Activated B cell treated with CpG ODN at 0.5 μM for 24 hours (primary cell): Measurements from ENCODE around the gene DMRTC2. TPM values are rescaled to one million over a fixed set of nuclear protein-coding genes. Genes with fewer than 3 reads are reported as not detected.

Experiments
- ATAC-seq: fragments of 200-7000 bp; cut with Tn5 transposase; one replicate; pipeline ENCODE4 v1.10.0; 2021; ENCODE audit warnings: low read depth, mild to moderate bottlenecking, moderate library complexity
- CTCF ChIA-PET: fragments of 350-600 bp; sonication (Branson Sonifier 250); formaldehyde crosslinking; loops from one replicate; lab custom pipeline; 2021; ENCODE audit warnings: antibody characterized with exemption; lab: Charles Lee
- POLR2A ChIA-PET: fragments of 350-600 bp; sonication (Branson Sonifier 250); formaldehyde crosslinking; loops from one replicate; lab custom pipeline; 2021; ENCODE audit warnings: antibody characterized with exemption; lab: Charles Lee
- DNase-seq: peaks from one replicate; pipeline ENCODE4 v3.0.0; 2022
- H3K27ac Mint-ChIP-seq: one replicate; pipeline ENCODE4 v1.8.0; 2020; ENCODE audit warnings: mixed read lengths
- H3K27me3 Mint-ChIP-seq: one replicate; pipeline ENCODE4 v1.8.0; 2021; ENCODE audit warnings: mixed read lengths
- H3K36me3 Mint-ChIP-seq: one replicate; pipeline ENCODE4 v1.8.0; 2021; ENCODE audit warnings: low read depth, mixed read lengths
- H3K4me1 Mint-ChIP-seq: one replicate; pipeline ENCODE4 v1.8.0; 2021; ENCODE audit warnings: mixed read lengths
- H3K4me3 Mint-ChIP-seq: one replicate; pipeline ENCODE4 v1.8.0; 2020; ENCODE audit warnings: mild to moderate bottlenecking, mixed read lengths
- H3K9me3 Mint-ChIP-seq: one replicate; pipeline ENCODE4 v1.8.0; 2020; ENCODE audit warnings: mixed read lengths
- CTCF ChIP-seq: fragments of 200-600 bp; IDR thresholded peaks from one replicate; pipeline ENCODE4 v1.8.0; 2022; ENCODE audit warnings: antibody characterized with exemption, mild to moderate bottlenecking
- intact Hi-C: fragments of 100-400 bp; cut with micrococcal nuclease; formaldehyde crosslinking; loops from one replicate; pipeline ENCODE4 v1.15.1; 2024
- total RNA-seq: library from RNA; stranded (reverse); gene quantifications from 2 replicates; pipeline ENCODE4 v1.2.3, GENCODE V29; 2022

The DMRTC2 gene
- total RNA-seq, 1 donor from 2014 or later, result not detected

DNA sequence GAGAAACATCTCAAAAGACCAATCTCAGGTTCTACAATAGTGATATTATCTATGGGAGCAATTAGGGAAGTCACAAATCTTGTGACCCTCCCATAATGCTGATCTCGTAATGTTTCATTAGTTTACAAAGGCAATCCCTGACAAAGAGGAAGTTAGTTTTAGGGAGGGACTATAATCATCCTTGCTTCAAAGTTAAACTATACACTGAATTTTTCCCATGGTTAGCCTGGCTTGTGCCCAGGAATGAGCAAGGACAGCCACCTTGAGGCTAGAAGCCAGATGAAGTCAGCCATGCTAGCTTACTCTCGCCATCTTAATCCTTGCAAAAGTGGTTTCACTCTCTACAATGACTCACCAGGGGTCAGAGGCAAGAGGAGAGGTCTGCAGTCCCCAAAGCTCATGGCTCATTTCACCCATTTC, 43.0 kb upstream of the DMRTC2 start:
- Mint-ChIP-seq H3K27ac (peak overlapping the region; percentile 79), H3K27me3 (no peaks in the 10 kb centered on the region), H3K4me1 (peaks cover 48% of the 10 kb centered on the region), H3K9me3 (no peaks in the 10 kb centered on the region), H3K4me3 (peak overlapping the region; percentile 28), H3K36me3 (no peaks in the 10 kb centered on the region)
- POLR2A ChIA-PET, result interaction anchor here (0.8 kb wide), 1 partner anchor 10 kb away, joined by 3 read pairs; no protein-coding TSS in a partner anchor
- ATAC-seq, result peak; percentile 71
- CTCF ChIA-PET, result interaction anchor here (1.1 to 5.8 kb wide), 4 partner anchors 8 to 48 kb away, joined by 5 to 29 read pairs (median 12); no protein-coding TSS in a partner anchor
- DNase-seq, result no peak
- intact Hi-C loops, result no loop called here
- TF ChIP-seq CTCF, result no peak

DNA sequence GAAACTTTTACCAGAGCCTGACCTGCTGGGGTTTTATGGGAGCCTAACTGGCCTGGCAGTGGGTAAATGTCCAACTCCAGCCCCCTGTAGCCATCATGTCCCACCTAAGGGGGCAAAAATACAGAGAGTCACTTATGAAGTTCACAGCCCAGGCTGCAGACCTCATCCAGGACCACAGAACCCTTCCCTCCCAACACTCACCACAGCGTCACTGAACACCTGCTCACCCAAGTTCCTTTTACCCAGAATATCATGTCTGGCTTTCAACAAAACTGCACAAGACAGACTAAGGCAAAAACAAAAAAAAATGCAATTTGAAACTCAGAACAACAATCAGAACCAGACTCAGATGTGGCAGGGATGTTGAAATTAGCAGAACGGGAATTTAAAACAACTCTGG, 42.1 kb upstream of the DMRTC2 start:
- Mint-ChIP-seq H3K36me3 (no peaks in the 10 kb centered on the region), H3K27me3 (no peaks in the 10 kb centered on the region), H3K4me3 (no peak overlapping the region), H3K9me3 (no peaks in the 10 kb centered on the region), H3K27ac (peak overlapping the region; percentile 79), H3K4me1 (peaks cover 48% of the 10 kb centered on the region)
- intact Hi-C loops, result no loop called here
- DNase-seq (peak; percentile 9), ATAC-seq (peak; percentile 44)
- no peak for TF ChIP-seq CTCF
- POLR2A ChIA-PET, result interaction anchor here (0.6 to 0.8 kb wide), 2 partner anchors 9 to 1974 kb away, joined by 3 to 6 read pairs; no protein-coding TSS in a partner anchor
- CTCF ChIA-PET, result interaction anchor here (1.1 to 5.8 kb wide), 5 partner anchors 9 to 49 kb away, joined by 3 to 29 read pairs (median 11); no protein-coding TSS in a partner anchor

GRCh38 chr19:41804336-41804735, 40.5 kb upstream of the DMRTC2 start:
- H3K27ac Mint-ChIP-seq, result peak overlapping the region; percentile 84
- intact Hi-C loops, result no loop called here
- ATAC-seq (peak; percentile 26), DNase-seq (no peak)
- TF ChIP-seq CTCF, result no peak
- no peaks in the 10 kb centered on the region for H3K27me3 Mint-ChIP-seq
- no peaks in the 10 kb centered on the region for H3K36me3 Mint-ChIP-seq
- CTCF ChIA-PET, result interaction anchor here (0.7 to 5.8 kb wide), 4 partner anchors 9 to 51 kb away, joined by 4 to 29 read pairs (median 12); no protein-coding TSS in a partner anchor
- POLR2A ChIA-PET, result interaction anchor here (0.7 to 1.0 kb wide), 2 partner anchors 10 to 21 kb away, joined by 3 to 6 read pairs; no protein-coding TSS in a partner anchor
- no peaks in the 10 kb centered on the region for H3K9me3 Mint-ChIP-seq
- H3K4me3 Mint-ChIP-seq, result peak overlapping the region; percentile 38
- H3K4me1 Mint-ChIP-seq, result peaks cover 48% of the 10 kb centered on the region

DNA sequence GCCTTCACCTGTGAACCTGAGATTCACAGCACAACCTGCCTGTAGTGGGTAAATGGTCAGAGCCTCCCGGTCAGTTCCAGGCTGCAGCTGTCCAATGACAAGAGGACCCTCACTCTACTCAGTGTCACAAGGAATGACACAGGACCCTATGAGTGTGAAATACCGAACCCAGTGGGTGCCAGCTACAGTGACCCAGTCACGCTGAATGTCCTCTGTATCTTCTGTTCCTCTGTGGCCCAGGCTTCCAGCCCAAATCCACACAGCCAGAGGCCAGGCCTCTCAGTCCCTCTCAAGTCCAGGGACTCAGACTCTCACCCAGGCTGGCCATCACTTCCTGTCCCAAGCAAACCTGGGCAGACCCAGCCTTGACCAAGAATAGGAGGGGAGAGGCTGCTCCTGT, 37.7 kb upstream of the DMRTC2 start:
- TF ChIP-seq CTCF, result no peak
- ChIA-PET POLR2A (no interaction called here), CTCF (no interaction called here)
- ATAC-seq, result no peak
- Mint-ChIP-seq H3K9me3 (no peaks in the 10 kb centered on the region), H3K36me3 (no peaks in the 10 kb centered on the region), H3K27me3 (no peaks in the 10 kb centered on the region), H3K27ac (no peak overlapping the region), H3K4me3 (no peak overlapping the region), H3K4me1 (peaks cover 42% of the 10 kb centered on the region)
- intact Hi-C loops, result no loop called here
- no peak for DNase-seq

GRCh38 chr19:41808663-41809566, 35.9 kb upstream of the DMRTC2 start:
- H3K4me1 Mint-ChIP-seq, result peaks cover 27% of the 10 kb centered on the region
- H3K9me3 Mint-ChIP-seq, result no peaks in the 10 kb centered on the region
- no peaks in the 10 kb centered on the region for H3K36me3 Mint-ChIP-seq
- H3K4me3 Mint-ChIP-seq, result no peak overlapping the region
- ChIA-PET CTCF (no interaction called here), POLR2A (no interaction called here)
- DNase-seq (no peak), ATAC-seq (no peak)
- TF ChIP-seq CTCF, result no peak
- no peak overlapping the region for H3K27ac Mint-ChIP-seq
- intact Hi-C loops, result no loop called here
- H3K27me3 Mint-ChIP-seq, result no peaks in the 10 kb centered on the region
